Activated T-cell treated with anti-CD3 and anti-CD28 coated beads, Interleukin-2, amount 50 U/mL, for 24 hours (primary cell): Measurements from ENCODE around the gene RFX3.
A peak's percentile ranks its signal among the peaks of the same experiment; 100 is the strongest.
"Not testable (repeated sequence)": the region's sequence is repeated elsewhere in the genome, so short reads cannot be mapped to it uniquely, and the experiment has no call there.

Source experiments
- DNase-seq: peaks from one replicate; pipeline ENCODE4 v3.0.0-alpha.2; 2020
- H3K27ac Mint-ChIP-seq: 2 replicates; pipeline ENCODE4 v1.8.0; 2020; ENCODE audit warnings: mild to moderate bottlenecking, mixed read lengths
- H3K27me3 Mint-ChIP-seq: 2 replicates; pipeline ENCODE4 v1.8.0; 2020; ENCODE audit warnings: mixed read lengths
- H3K36me3 Mint-ChIP-seq: 2 replicates; pipeline ENCODE4 v1.8.0; 2020; ENCODE audit warnings: low read depth, mixed read lengths
- H3K4me1 Mint-ChIP-seq: 2 replicates; pipeline ENCODE4 v1.8.0; 2020; ENCODE audit warnings: low read depth, mixed read lengths
- H3K4me3 Mint-ChIP-seq: 2 replicates; pipeline ENCODE4 v1.8.0; 2020; ENCODE audit warnings: mild to moderate bottlenecking, moderate library complexity, mixed read lengths
- H3K9me3 Mint-ChIP-seq: 2 replicates; pipeline ENCODE4 v1.8.0; 2020; ENCODE audit warnings: mixed read lengths

The RFX3 gene

DNA sequence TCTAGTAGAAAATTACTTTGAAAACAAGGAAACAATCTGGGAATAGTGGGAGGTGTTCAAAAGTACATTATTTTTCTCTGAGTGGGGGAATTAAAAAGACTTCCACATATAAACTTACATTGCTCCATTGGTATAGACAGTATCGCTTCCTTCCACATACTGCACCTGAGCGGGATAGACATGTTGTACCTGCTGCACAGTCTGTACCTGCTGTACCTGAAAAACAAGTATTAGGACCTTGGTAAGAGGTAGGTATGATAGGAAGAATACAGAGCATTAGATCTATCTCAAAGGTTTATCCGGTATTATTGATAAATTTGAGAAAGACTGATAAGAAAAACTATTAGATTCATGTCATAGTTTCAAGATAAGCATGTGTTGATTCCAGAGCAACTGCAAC is 179.3 kb downstream of the RFX3 start:
- no peak overlapping the region for H3K4me3 Mint-ChIP-seq
- peaks cover 39% of the 10 kb centered on the region for H3K4me1 Mint-ChIP-seq
- no peaks in the 10 kb centered on the region for H3K27me3 Mint-ChIP-seq
- H3K9me3 Mint-ChIP-seq: peaks cover 8% of the 10 kb centered on the region
- no peak overlapping the region for H3K27ac Mint-ChIP-seq
- DNase-seq: no peak
- peaks cover 24% of the 10 kb centered on the region for H3K36me3 Mint-ChIP-seq

DNA sequence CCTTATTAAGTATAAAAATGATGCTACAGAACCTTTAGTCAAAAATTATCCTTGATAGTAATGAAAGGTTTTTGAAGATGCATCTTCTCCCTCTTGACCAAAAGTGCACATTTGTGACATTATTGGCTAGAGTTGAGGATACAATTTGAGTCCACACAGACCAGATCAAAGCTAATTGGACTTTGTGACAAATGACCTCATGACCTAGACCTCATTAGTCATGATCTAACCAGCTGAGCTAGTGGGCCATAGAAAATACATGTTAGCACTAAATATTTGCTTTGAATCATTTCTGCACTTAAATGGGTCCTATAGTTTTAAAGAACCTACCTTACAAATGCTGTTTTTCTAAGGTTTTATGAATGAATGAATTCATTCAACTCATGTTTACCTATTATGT is 182.1 kb downstream of the RFX3 start:
- peaks cover 30% of the 10 kb centered on the region for H3K36me3 Mint-ChIP-seq
- H3K27me3 Mint-ChIP-seq: no peaks in the 10 kb centered on the region
- DNase-seq: no peak
- no peak overlapping the region for H3K4me3 Mint-ChIP-seq
- no peak overlapping the region for H3K27ac Mint-ChIP-seq
- H3K9me3 Mint-ChIP-seq: no peaks in the 10 kb centered on the region
- peaks cover 45% of the 10 kb centered on the region for H3K4me1 Mint-ChIP-seq

DNA sequence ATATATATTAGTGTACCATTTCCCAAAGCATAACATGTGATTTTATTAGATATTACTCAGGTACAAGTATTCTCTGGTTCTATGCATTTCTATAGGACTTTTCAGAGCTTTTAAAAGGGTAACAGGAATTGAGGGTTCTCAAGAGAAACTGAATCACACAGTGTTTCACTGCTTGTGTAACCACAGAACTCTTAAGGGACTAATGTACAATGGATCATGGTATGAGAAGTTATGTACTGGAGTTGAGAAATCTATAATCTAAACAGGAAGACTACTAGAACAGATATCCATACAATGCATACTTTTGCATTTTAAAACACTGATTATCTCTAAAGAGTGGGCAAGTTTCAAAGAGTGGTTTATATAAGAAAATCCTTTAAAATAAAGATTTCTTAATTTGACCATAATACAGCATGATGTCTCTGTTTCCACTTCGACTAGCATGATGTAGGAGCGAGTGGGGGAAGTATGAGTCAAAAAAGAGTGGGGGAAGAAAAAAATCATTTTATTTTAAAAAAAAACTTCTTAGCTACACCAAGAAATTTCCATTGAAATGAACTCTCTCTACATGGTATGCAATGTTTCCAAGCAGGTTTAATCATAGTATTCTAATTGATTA is 183.5 kb downstream of the RFX3 start:
- Mint-ChIP-seq H3K36me3 (peaks cover 28% of the 10 kb centered on the region), H3K4me1 (peaks cover 58% of the 10 kb centered on the region), H3K27ac (peak overlapping the region; percentile 91), H3K9me3 (no peaks in the 10 kb centered on the region), H3K4me3 (peak overlapping the region; percentile 47), H3K27me3 (no peaks in the 10 kb centered on the region)
- DNase-seq: no peak

DNA sequence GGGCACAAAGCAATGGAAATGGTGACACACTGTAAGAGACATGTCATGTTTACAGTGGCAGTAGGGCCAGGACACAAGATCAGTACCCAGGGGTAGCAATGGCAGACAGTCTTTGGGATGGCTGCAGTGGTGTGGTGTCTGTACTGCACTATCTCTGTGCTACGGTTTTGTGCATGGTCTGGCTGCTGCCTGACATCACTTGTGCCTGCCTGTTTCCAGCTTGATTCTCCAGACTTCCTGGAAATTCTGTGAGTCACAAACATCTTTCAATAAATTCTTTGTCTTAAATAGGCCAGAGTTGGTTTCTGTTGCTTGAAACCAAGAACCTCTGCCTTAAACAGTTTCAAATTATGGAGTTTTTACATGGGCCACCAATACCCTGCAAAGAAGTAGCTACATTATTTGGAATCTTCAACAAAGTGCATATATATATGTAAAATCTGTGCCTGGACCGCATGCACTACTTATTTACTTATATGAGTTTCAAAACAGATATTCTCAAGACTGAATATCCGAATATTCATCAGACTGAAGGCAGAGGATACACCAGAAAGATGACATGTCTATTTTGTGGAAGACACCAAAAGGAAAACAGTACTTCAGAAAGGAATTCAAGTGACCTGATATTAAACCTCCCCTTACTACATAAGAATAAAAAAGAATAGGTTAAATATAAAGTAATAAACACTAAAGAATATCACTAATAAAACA is 188.1 kb downstream of the RFX3 start:
- peak; percentile 36 for DNase-seq
- Mint-ChIP-seq H3K4me3 (peak overlapping the region; percentile 8), H3K27ac (peak overlapping the region; percentile 74), H3K36me3 (peaks cover 12% of the 10 kb centered on the region), H3K27me3 (no peaks in the 10 kb centered on the region), H3K9me3 (no peaks in the 10 kb centered on the region), H3K4me1 (peaks cover 43% of the 10 kb centered on the region)

DNA sequence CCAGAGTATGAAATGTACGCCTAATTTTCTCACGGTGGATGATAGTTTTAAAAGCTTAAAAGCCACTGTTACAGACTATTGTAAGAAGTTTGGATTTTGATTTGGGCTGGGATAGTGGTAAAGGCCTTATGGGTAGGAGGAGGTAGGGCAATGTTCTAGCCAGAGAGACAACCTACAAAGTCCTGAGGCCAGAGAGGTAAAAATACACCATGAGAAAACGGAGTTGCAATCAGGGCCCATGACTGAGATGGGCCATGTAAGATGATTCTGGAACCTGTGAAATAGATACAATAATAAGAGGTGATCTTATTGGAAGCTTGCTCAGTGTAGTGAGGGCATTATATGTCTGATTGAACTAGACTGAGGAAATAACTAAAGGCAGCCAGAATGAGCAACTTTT is 188.8 kb downstream of the RFX3 start:
- no peak for DNase-seq
- peaks cover 12% of the 10 kb centered on the region for H3K36me3 Mint-ChIP-seq
- peak overlapping the region; percentile 74 for H3K27ac Mint-ChIP-seq
- H3K9me3 Mint-ChIP-seq: no peaks in the 10 kb centered on the region
- H3K4me1 Mint-ChIP-seq: peaks cover 37% of the 10 kb centered on the region
- H3K4me3 Mint-ChIP-seq: no peak overlapping the region
- H3K27me3 Mint-ChIP-seq: no peaks in the 10 kb centered on the region

DNA sequence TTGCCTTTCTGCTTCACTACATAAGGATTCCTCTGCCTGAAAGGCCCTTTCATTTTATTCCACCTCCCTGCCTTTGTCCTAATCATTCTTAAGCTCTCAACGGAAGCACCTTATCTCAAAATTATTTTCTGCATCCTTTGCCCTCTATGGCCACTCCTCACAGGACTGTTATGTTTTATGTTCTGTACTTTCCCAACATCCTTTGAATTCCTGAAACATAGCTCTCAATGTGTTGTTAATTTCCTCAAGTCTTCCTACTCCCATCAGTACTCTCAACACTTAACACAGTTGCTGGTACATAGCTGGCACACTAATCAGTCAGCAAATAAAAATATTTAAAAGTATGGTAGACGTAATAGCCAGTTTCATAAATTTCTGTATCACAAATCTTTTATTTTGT is 193.0 kb downstream of the RFX3 start:
- H3K36me3 Mint-ChIP-seq: peaks cover 14% of the 10 kb centered on the region
- H3K27ac Mint-ChIP-seq: no peak overlapping the region
- no peaks in the 10 kb centered on the region for H3K9me3 Mint-ChIP-seq
- DNase-seq: no peak
- H3K4me1 Mint-ChIP-seq: peaks cover 14% of the 10 kb centered on the region
- no peak overlapping the region for H3K4me3 Mint-ChIP-seq
- no peaks in the 10 kb centered on the region for H3K27me3 Mint-ChIP-seq

DNA sequence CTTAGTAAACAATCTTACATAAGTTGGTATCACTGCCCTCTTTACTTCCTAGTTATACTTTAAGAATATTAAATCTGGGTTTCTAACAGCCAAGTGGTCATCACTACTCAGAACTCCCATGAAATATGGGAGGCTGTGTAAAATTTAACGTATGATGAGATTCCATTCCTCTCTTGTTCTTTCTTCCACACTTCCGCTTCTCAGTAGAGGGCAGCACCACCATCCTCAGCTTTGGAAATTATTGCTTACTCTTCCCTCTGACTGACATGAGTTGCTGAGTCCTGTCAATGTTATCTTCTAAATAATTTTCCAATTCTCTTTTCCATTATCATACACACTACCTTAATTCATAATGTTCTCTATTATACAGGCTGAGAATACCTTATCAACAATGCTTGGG is 194.0 kb downstream of the RFX3 start:
- H3K4me3 Mint-ChIP-seq: no peak overlapping the region
- H3K4me1 Mint-ChIP-seq: peaks cover 4% of the 10 kb centered on the region
- no peak overlapping the region for H3K27ac Mint-ChIP-seq
- H3K36me3 Mint-ChIP-seq: peaks cover 20% of the 10 kb centered on the region
- H3K9me3 Mint-ChIP-seq: no peaks in the 10 kb centered on the region
- H3K27me3 Mint-ChIP-seq: no peaks in the 10 kb centered on the region
- no peak for DNase-seq

DNA sequence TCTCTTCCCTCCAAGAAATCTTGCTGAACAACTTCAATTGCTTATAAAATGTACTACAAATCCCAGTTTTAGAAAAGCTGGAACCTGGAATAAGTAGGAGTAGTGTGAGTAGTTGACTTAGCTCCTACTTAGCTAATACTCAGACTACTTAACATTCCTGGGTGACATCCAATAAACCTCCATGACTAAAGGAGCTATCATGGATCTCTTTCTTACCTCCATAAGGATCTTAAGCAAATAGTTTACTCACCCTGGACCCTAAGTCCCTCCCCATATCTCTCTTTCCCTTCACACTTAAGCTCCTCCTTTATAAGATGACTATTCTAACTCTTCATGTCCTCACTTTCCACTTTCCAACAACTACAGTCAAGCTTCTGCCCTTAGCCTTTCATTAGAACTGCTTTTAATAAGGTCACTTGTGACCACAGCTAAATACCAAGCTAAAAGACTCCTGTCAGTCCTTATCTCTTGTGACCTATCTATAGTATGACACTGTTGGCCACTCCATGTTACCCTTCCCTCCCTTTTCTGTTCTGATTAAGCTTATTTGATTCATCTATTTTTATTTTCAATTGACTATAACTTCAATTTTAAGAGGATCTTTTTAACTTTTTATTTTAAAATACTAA is 194.9 kb downstream of the RFX3 start:
- no peaks in the 10 kb centered on the region for H3K9me3 Mint-ChIP-seq
- H3K36me3 Mint-ChIP-seq: peaks cover 20% of the 10 kb centered on the region
- peaks cover 1% of the 10 kb centered on the region for H3K4me1 Mint-ChIP-seq
- H3K27me3 Mint-ChIP-seq: no peaks in the 10 kb centered on the region
- no peak overlapping the region for H3K4me3 Mint-ChIP-seq
- H3K27ac Mint-ChIP-seq: no peak overlapping the region
- DNase-seq: no peak

DNA sequence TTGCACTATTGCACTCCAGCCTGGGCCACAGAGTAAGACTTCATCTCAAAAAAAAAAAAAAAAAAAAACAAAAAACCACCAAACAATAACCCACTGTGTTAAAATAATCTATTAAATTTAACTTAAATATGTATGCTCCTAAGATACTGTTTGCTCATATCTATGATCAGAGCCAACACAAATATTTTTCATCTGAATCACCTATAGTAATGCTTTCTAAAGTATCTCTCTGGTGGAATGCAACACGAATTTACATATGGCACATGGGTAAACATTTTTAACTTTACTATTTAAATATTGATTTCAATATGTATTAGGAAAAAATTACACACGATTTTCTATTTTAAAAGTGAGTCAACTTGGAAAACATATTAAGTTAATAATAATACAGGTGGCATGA is 196.4 kb downstream of the RFX3 start:
- Mint-ChIP-seq H3K9me3 (no peaks in the 10 kb centered on the region), H3K4me1 (no peaks in the 10 kb centered on the region), H3K27me3 (no peaks in the 10 kb centered on the region), H3K4me3 (no peak overlapping the region), H3K36me3 (peaks cover 17% of the 10 kb centered on the region), H3K27ac (no peak overlapping the region)
- DNase-seq: no peak

DNA sequence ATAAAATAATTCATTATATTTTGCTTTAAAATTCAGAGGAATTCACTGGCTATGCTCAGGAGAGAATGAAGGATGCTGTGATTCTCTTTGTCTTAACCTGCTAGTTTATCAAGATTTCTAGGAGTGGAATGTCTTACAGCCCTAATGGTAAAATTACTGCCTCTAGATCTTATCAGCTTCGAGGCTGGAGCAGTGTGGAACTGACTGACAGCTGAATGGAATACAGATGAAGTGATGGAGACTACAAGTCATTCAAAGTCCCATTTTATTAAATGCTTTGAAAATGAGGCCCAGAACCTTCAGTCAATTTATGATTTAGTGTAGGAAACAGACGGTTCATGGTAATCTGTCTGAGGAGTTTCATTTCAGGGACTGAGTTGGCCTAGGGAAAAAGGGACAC is 202.1 kb downstream of the RFX3 start:
- no peak for DNase-seq
- peaks cover 32% of the 10 kb centered on the region for H3K36me3 Mint-ChIP-seq
- H3K9me3 Mint-ChIP-seq: peaks cover 3% of the 10 kb centered on the region
- H3K4me1 Mint-ChIP-seq: peaks cover 5% of the 10 kb centered on the region
- no peaks in the 10 kb centered on the region for H3K27me3 Mint-ChIP-seq
- no peak overlapping the region for H3K4me3 Mint-ChIP-seq
- H3K27ac Mint-ChIP-seq: no peak overlapping the region

DNA sequence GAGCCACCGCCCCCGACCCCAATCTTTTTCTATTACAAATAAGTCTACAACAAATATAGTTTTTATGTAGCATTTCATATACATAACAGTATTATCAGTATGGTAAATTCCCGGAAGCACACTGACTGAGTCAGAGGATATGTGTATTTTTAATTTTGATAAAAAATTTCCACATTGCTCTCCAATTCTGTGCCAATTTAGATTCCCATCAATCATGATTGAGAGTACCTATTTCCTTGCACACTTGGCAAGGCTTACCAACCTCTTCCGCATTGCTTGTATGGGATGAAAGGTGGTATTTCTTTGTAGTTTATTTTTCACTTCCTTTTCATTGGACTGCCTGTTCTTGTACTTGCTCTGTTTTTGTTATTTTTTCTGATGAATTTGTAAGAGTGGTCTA is 204.6 kb downstream of the RFX3 start:
- Mint-ChIP-seq H3K36me3 (peaks cover 45% of the 10 kb centered on the region), H3K4me3 (no peak overlapping the region), H3K27ac (no peak overlapping the region), H3K9me3 (peaks cover 6% of the 10 kb centered on the region), H3K4me1 (peaks cover 5% of the 10 kb centered on the region), H3K27me3 (no peaks in the 10 kb centered on the region)
- no peak for DNase-seq

DNA sequence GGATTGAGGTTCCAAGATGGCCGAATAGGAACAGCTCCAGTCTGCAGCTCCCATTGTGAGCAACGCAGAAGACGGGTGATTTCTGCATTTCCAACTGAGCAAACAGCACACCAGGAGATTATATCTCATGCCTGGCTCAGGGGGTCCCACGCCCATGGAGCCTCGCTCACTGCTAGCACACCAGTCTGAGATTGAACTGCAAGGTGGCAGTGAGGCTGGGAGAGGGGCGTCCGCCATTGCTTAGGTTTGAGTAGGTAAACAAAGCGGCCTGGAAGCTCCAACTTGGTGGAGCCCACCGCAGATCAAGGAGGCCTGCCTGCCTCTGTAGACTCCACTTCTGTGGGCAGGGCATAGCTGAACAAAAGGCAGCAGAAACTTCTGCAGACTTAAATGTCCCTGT is 213.2 kb downstream of the RFX3 start:
- H3K9me3 Mint-ChIP-seq, H3K27ac Mint-ChIP-seq, H3K4me3 Mint-ChIP-seq, H3K27me3 Mint-ChIP-seq, H3K4me1 Mint-ChIP-seq, DNase-seq: not testable (repeated sequence)
- peaks cover 54% of the 10 kb centered on the region for H3K36me3 Mint-ChIP-seq

DNA sequence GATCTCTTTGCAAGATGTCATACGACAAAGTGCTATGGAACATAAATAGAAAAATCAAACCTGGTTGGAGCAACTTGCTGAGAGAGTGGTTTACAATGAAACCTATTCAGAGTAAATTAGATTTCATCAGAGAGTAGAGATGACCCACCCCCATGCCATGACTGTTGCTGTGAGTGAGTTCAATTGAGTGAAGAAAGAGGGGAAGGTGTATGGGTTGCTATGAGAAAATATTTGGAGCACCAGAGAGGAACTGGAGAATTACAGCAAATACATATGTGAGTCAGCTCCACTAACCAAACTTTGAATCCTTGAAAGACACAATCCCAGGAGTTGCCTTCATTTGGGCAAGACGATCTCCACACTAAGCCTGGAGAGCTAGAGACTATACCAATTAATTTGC is 217.2 kb downstream of the RFX3 start:
- no peak for DNase-seq
- Mint-ChIP-seq H3K9me3 (peaks cover 12% of the 10 kb centered on the region), H3K27me3 (no peaks in the 10 kb centered on the region), H3K27ac (no peak overlapping the region), H3K36me3 (peaks cover 63% of the 10 kb centered on the region), H3K4me3 (no peak overlapping the region), H3K4me1 (peaks cover 20% of the 10 kb centered on the region)

DNA sequence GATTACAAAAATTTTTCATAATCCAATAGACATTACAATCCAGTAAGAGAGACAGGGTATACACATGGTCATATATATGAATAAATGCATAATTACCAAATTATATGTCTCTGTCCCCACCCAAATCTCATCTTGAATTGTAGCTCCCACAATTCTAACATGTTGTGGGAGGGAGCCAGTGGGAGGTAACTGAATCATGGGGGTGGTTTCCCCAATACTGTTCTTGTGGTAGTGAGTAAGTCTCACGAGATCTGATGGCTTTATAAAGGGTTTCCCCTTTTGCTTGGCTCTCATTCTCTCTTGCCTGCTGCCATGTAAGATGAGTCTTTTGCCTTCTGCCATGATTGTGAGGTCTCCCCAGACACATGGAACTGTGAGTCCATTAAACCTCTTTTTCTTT is 221.4 kb downstream of the RFX3 start:
- not testable (repeated sequence) for H3K27me3 Mint-ChIP-seq, DNase-seq, H3K4me3 Mint-ChIP-seq
- Mint-ChIP-seq H3K27ac (peak overlapping the region; percentile 64), H3K36me3 (peaks cover 48% of the 10 kb centered on the region), H3K4me1 (peaks cover 26% of the 10 kb centered on the region), H3K9me3 (peaks cover 12% of the 10 kb centered on the region)

DNA sequence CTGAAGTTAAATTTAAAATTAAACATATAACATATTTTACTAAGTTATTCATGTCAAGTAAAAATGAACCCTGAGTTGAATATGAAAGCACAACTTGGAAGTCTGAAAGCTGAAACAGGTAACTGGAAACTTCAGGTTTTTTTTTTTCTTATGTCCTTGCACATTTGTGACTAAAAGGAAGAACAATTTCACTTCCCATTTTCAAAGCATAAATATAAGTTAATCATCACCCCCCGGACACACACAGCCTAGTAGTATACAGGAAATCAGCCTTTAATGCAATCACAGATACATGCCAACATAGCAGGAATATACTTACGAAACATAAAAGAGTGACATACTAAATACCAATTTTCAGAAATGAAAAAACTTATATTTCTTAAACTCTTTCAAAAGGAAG is 225.9 kb downstream of the RFX3 start:
- DNase-seq: no peak
- H3K27ac Mint-ChIP-seq: no peak overlapping the region
- peaks cover 3% of the 10 kb centered on the region for H3K9me3 Mint-ChIP-seq
- no peak overlapping the region for H3K4me3 Mint-ChIP-seq
- H3K36me3 Mint-ChIP-seq: peaks cover 17% of the 10 kb centered on the region
- no peaks in the 10 kb centered on the region for H3K27me3 Mint-ChIP-seq
- H3K4me1 Mint-ChIP-seq: peaks cover 15% of the 10 kb centered on the region
